Measurements from ENCODE around the gene LDAH.
A peak's percentile ranks its signal among the peaks of the same experiment; 100 is the strongest.

LDAH gene

GRCh38 chr2:20771299-20771698 is 51.6 kb downstream of the LDAH start:
- no peak for DNase-seq

- DNase-seq, result no peak
Observed at GRCh38 chr2:20766798-20767644, 55.9 kb downstream of the LDAH start.

GRCh38 chr2:20766213-20766612 is 56.7 kb downstream of the LDAH start:
- no peak for DNase-seq

GRCh38 chr2:20762945-20763683 is 59.8 kb downstream of the LDAH start:
- no peak for DNase-seq

- no peak for DNase-seq
Observed at GRCh38 chr2:20759487-20759886, 63.4 kb downstream of the LDAH start.

- DNase-seq, result no peak
Observed at GRCh38 chr2:20758997-20759396, 63.9 kb downstream of the LDAH start.

- DNase-seq, result no peak
Observed at GRCh38 chr2:20757405-20758090, 65.4 kb downstream of the LDAH start.

- DNase-seq, result no peak
Observed at GRCh38 chr2:20755132-20755800, 67.6 kb downstream of the LDAH start.

GRCh38 chr2:20752293-20752692 is 70.6 kb downstream of the LDAH start:
- no peak for DNase-seq

GRCh38 chr2:20747317-20747716 is 75.6 kb downstream of the LDAH start:
- DNase-seq, result no peak

GRCh38 chr2:20745924-20746555 is 76.9 kb downstream of the LDAH start:
- peak; percentile 95 for DNase-seq

GRCh38 chr2:20744366-20745335 is 78.2 kb downstream of the LDAH start:
- DNase-seq, result no peak

- DNase-seq, result no peak
Observed at GRCh38 chr2:20738772-20739171, 84.1 kb downstream of the LDAH start.

- DNase-seq, result no peak
Observed at GRCh38 chr2:20737505-20737904, 85.4 kb downstream of the LDAH start.

- DNase-seq, result no peak
Observed at GRCh38 chr2:20728114-20728758, 94.7 kb downstream of the LDAH start.

- DNase-seq, result no peak
Observed at GRCh38 chr2:20726913-20727312, 96.0 kb downstream of the LDAH start.

GRCh38 chr2:20725782-20726181 is 97.1 kb downstream of the LDAH start:
- DNase-seq, result no peak

- DNase-seq, result no peak
Observed at GRCh38 chr2:20724500-20725053, 98.3 kb downstream of the LDAH start.

GRCh38 chr2:20723543-20723942 is 99.4 kb downstream of the LDAH start:
- no peak for DNase-seq

- DNase-seq, result no peak
Observed at GRCh38 chr2:20722592-20723240, 100.2 kb downstream of the LDAH start.
